NCI-H1694 treated with DMSO at 0.1 percent for 48 hours (cell line): ENCODE measurements around the gene SCGB1C1.
"Not testable (repeated sequence)": the region's sequence is repeated elsewhere in the genome, so short reads cannot be mapped to it uniquely, and the experiment has no call there.

Source experiments
- DNase-seq: peaks from one replicate; lab custom pipeline; 2025; lab: John Stamatoyannopoulos, UW

Gene SCGB1C1

GRCh38 chr11:192674-193128 is at the start of gene SCGB1C1:
TSS of gene SCGB1C1 (plus strand) at chr11:193078. CDS start at chr11:193100, 22 bp downstream.
- DNase-seq, result not testable (repeated sequence)

DNA sequence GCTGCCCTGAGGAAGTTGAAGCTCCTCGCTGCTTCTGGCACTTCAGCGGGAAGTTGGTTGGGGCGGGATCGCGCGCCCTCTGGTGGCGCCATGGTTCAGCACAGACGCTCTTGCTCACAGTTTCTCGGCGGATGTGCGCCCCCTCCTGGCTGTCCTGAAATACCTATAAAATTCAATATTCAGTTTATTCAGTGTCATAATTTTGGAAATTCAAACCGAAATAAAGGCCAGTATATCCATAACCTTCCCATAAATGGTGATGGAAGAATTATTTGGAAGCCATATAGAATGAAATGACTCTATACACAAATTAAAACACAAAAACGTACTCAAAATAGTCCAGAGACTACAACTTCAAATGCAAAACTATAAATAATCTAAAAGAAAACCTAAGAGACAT is 12.6 kb upstream of the SCGB1C1 start:
- DNase-seq, result not testable (repeated sequence)

DNA sequence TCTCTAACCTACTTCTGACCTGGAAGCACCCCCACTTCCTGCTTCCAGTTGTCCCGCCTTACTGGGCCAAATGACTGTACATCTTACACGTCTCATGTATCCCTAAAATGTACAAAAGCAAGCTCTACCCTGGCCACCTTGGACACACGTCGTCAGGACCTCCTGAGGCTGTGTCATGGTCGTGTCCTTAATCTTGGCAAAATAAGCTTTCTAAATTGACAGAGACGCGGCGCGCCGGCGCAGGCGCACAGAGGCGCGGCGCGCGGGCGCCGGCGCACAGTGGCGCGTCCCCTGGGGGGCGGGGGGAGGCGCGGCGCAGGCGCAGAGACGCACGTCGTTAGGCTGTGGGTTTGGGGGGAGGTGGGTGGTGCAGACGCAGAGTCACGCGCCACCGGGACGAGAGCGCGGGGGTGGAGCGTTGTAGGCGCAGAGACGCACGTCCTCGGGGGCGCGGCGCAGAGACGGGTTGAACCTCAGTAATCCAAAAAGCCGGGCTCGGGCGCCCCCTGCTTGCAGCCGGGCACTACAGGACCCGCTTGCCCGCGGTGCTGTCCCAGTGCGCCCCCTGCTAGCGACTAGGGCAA is 3.6 kb upstream of the SCGB1C1 start:
- DNase-seq, result not testable (repeated sequence)

GRCh38 chr11:189843-190311 is 3.0 kb upstream of the SCGB1C1 start:
- DNase-seq, result not testable (repeated sequence)

DNA sequence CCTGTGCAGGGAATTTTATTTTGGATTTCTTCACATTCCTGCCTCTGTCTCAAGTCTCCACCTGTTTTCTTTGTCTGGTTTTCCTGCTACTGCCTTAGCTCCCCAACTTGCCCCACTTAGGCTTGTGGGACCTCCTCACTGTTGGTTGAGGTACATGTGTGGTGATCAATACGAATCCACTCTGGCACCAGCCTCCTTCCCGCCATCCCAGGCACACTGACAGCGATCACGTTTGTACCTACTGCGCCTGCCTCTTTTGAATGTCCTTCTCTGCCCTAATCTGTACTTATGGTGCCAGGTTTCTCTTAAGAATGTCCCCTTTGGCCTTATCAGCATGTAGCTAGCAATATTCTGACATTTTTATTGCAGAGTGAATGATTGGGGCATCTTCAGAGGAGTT is 2.3 kb upstream of the SCGB1C1 start:
- DNase-seq, result not testable (repeated sequence)

- not testable (repeated sequence) for DNase-seq
Measured at GRCh38 chr11:191490-192478, 1.1 kb upstream of the SCGB1C1 start.

DNA sequence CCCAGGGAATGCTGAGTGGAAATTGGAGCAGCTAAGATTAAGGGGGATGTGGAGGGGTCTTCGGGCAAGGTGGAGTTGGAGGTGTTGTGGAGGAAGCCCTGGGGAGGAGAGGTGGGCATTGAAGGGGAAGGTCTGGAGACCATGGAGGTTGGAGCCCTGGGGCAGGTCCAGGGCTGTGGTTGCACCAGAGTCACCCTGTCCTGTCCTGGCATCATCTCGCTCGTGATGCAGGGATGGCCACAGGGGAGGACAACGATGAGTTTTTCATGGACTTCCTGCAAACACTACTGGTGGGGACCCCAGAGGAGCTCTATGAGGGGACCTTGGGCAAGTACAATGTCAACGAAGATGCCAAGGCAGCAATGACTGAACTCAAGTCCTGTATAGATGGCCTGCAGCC is 603 bp downstream of the SCGB1C1 start:
- not testable (repeated sequence) for DNase-seq

DNA sequence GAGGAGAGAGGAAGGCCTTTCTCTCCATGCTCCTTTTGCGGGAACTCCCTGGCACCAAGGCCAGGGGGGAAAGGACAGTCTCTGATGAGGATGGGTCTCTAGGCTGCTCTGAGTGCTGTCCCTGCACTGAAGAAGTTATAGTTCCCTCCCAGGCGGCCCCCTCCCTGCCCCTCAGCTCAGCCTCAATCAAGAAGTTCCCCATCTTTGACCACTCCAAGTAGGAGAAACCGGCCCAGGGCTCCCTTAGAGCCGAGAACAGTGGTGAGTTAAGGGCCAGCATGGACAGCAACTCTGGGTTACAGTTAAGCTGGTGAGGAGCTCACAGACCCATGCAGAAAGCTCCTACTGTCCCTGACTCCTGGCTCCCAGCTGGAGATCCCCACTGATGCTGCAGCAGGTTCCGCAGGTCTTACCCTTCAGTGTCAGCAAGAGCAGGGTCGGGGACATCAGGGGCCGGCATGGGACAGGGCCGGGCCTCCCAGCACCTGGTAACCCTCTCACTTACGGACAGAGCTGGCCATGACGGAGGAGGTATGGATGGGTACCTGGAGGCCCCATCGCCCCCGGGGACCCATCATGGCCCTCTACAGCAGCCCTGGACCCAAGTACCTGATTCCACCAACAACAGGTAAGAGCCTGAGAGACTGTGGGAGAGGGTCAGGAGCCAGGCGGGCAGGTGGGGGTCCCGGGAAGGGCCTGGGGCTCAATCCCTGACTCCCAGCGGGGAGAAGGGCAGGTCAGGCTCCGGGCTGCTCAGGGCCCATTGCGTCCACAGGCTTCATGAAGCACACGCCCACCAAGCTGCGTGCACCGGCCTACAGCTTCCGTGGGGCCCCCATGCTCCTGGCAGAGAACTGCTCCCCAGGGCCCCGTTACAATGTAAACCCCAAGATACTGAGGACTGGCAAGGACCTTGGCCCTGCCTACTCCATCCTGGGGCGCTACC is 4.2 kb downstream of the SCGB1C1 start:
- DNase-seq, result no peak

DNA sequence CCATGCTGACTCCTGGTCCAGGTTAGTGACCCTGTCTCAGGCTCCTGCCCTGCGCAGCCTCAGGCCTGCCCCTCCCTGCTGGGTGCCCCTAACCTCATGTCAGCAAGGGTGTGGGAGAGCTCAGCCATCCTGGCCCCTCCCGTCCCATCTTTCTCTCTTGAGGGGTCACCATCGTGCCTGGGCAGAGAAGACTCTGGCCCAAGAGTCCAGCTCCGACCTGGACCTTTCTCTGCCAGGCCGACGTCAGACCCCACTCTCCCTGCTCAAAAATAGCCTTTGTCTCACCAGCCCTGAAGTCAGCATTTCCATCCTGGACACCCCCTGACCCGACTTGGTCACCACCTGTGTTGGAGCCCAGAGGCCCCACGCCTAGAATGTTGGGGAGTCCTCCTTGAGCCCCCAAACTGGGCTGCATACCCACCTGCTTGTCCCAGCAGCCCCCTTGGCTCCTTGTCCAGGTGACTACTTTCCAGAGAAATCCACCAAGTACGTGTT is 4.9 kb downstream of the SCGB1C1 start:
- DNase-seq, result no peak

- no peak for DNase-seq
Measured at GRCh38 chr11:198236-198806, 5.4 kb downstream of the SCGB1C1 start.

GRCh38 chr11:199004-199581 is 6.2 kb downstream of the SCGB1C1 start:
- DNase-seq, result no peak

- DNase-seq, result no peak
Measured at GRCh38 chr11:199782-200181, 6.9 kb downstream of the SCGB1C1 start.

- DNase-seq, result no peak
Measured at GRCh38 chr11:200224-201003, 7.5 kb downstream of the SCGB1C1 start.

DNA sequence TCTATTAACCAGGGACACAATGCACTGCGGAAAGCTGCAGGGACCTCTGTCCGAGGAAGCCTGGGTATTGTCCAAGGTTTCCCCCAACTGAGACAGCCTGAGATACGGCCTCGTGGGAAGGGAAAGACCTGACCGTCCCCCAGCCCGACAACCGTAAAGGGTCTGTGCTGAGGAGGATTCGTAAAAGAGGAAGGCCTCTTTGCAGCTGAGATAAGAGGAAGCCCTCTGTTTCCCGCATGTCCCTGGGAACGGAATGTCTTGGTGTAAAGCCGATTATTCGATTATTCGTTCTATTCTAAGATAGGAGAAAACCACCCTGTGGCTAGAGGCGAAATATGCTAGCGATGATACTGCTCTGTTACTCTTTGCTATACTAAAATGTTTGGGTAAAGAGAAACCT is 9.1 kb downstream of the SCGB1C1 start:
- DNase-seq, result no peak

GRCh38 chr11:202490-202889 is 9.6 kb downstream of the SCGB1C1 start:
- no peak for DNase-seq

- no peak for DNase-seq
Measured at GRCh38 chr11:203056-203944, 10.4 kb downstream of the SCGB1C1 start.

DNA sequence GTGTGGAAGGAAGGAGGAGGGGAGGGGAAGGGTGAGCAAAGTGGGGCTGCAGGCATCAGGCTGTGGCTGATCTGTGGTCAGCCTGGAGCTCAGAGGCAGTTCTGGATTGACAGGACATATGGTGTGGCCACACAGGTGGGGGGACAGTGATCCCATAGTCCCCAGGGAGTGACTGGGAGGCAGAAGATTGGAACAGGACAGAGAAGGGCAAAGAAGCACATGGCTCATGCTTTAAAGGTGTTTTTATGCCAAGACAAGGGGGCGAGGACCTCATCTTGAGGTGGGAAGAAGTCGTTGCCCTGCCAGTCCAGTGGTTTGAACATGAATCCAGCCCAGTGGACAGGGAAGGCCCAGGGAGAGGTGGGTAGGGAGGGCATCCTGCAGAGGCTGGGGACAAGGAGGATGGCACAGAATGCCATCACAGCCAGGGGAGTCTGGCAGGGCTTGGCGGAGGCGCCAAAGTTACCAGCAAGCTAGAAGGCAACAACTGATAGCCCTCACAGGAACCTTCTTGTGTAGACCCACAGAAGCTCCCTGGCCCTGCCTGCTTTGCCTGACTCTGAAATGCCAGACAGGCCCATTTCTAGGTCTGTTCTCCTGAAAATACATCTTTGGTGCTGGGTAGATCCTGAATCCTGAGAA is 11.2 kb downstream of the SCGB1C1 start:
- no peak for DNase-seq

DNA sequence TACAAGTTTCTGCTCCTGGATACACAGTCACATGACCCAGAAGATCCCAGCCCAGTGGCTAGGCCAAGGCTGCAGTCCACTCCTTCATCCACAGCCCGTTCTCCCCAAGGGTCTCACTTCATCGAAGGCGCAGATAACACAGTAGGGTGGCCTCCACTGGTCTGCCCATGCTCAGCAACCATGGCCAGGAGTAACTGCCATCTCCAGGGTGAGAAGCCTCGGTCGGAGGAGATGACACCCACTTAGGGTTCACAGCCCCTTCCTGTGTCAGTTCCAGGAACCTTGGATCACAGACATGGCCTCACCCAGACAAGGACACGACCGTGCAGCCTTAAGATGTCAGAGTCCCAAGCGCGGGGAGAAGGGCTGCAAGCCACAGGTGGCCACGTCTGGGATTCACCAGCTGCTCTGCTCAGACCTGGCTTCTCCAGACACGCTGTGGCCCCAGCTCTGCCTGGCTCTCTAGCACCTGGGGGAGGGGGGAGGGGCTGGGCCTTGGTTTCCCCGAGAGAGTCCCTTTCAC is 11.8 kb downstream of the SCGB1C1 start:
- no peak for DNase-seq
